Activated CD4-positive, alpha-beta T cell treated with anti-CD3 and anti-CD28 coated beads for 36 hours (primary cell): ENCODE data around the gene LYSMD4. TPM values are rescaled to one million over a fixed set of nuclear protein-coding genes. Genes with fewer than 3 reads are reported as not detected.
"Not testable (repeated sequence)": the region's sequence is repeated elsewhere in the genome, so short reads cannot be mapped to it uniquely, and the experiment has no call there.

Experiments
- ATAC-seq: fragments of 200-7000 bp; cut with Tn5 transposase; one replicate; pipeline ENCODE4 v1.10.0; 2021; ENCODE audit warnings: mild to moderate bottlenecking, moderate library complexity
- CTCF ChIA-PET: fragments of 350-600 bp; sonication (Branson Sonifier 250); formaldehyde crosslinking; loops from one replicate; lab custom pipeline; 2021; ENCODE audit warnings: antibody characterized with exemption; lab: Charles Lee
- POLR2A ChIA-PET: fragments of 350-600 bp; sonication (Branson Sonifier 250); formaldehyde crosslinking; loops from one replicate; lab custom pipeline; 2021; ENCODE audit warnings: antibody characterized with exemption, inconsistent platforms; lab: Charles Lee
- DNase-seq: peaks from one replicate; pipeline ENCODE4 v3.0.0-alpha.2; 2020
- H3K27ac Mint-ChIP-seq: one replicate; pipeline ENCODE4 v1.8.0; 2021; ENCODE audit warnings: mixed read lengths
- H3K27me3 Mint-ChIP-seq: one replicate; pipeline ENCODE4 v1.8.0; 2021; ENCODE audit warnings: mixed read lengths
- H3K36me3 Mint-ChIP-seq: one replicate; pipeline ENCODE4 v1.8.0; 2021; ENCODE audit warnings: low read depth, mixed read lengths
- H3K4me1 Mint-ChIP-seq: one replicate; pipeline ENCODE4 v1.8.0; 2021; ENCODE audit warnings: mixed read lengths
- H3K4me3 Mint-ChIP-seq: one replicate; pipeline ENCODE4 v1.8.0; 2021; ENCODE audit warnings: mild to moderate bottlenecking, moderate library complexity, mixed read lengths
- H3K9me3 Mint-ChIP-seq: one replicate; pipeline ENCODE4 v1.8.0; 2021; ENCODE audit warnings: low read depth, mixed read lengths
- intact Hi-C, 2 experiments: fragments of 100-400 bp; cut with DNase I in 1 of 2; cut with micrococcal nuclease in 1 of 2; formaldehyde crosslinking; loops; one replicate each; pipeline versions ENCODE4 v1.14.2 to v1.15.1; 2022 to 2024; cut with DNase I, micrococcal nuclease
- total RNA-seq, 2 experiments: library from RNA; stranded (reverse); gene quantifications; one replicate each; pipeline ENCODE4 v1.2.3, GENCODE V29; 2021

The LYSMD4 gene
- 1 to 10 TPM; 4.7 to 5.3 TPM for total RNA-seq

- ChIA-PET CTCF (interaction anchor here (0.6 to 2.0 kb wide), 7 partner anchors 11 to 630 kb away, joined by 3 to 15 read pairs (median 5); no protein-coding TSS in a partner anchor), POLR2A (interaction anchor here (0.5 to 1.5 kb wide), 6 partner anchors 16 to 885 kb away, joined by 3 to 5 read pairs (median 4); partner anchors contain the start of gene LRRC28)
- ATAC-seq, result peak; percentile 99
- peaks cover 5% of the 10 kb centered on the region for H3K36me3 Mint-ChIP-seq
- H3K27ac Mint-ChIP-seq, result peak within 1 kb of the TSS; percentile 91
- peak within 1 kb of the TSS; percentile 71 for H3K4me3 Mint-ChIP-seq
- DNase-seq, result peak; percentile 100
- intact Hi-C loops, result loop anchor here (1.0 to 10.0 kb wide), 10 partner anchors 26 to 869 kb away; partner anchors contain the start of genes ASB7 (in 1 of the 2), LINS1 (in 1 of the 2), LRRC28 (in 1 of the 2) and MEF2A (in 1 of the 2)
- no peaks in the 10 kb centered on the region for H3K27me3 Mint-ChIP-seq
- H3K4me1 Mint-ChIP-seq, result peaks cover 23% of the 10 kb centered on the region
- no peaks in the 10 kb centered on the region for H3K9me3 Mint-ChIP-seq
These were observed at the start of gene LYSMD4 for GRCh38 chr15:99733268-99734039. Gene LYSMD4 (minus strand): TSS chr15:99733437. CDS start chr15:99731999, 1,438 bp downstream.

- H3K27me3 Mint-ChIP-seq, H3K9me3 Mint-ChIP-seq, H3K4me1 Mint-ChIP-seq, DNase-seq, ATAC-seq, H3K27ac Mint-ChIP-seq, POLR2A ChIA-PET, intact Hi-C loops, H3K4me3 Mint-ChIP-seq, H3K36me3 Mint-ChIP-seq: not testable (repeated sequence)
- CTCF ChIA-PET, result interaction anchor here (0.6 kb wide), 1 partner anchor 50 kb away, joined by 3 read pairs; no protein-coding TSS in a partner anchor
These were observed 48.8 kb upstream of the LYSMD4 start for GRCh38 chr15:99782029-99782428.

- ATAC-seq (no peak), DNase-seq (no peak)
- H3K4me3 Mint-ChIP-seq, result no peak overlapping the region
- no peak overlapping the region for H3K27ac Mint-ChIP-seq
- intact Hi-C loops, result no loop called here
- ChIA-PET POLR2A (no interaction called here), CTCF (no interaction called here)
- H3K36me3 Mint-ChIP-seq, result no peaks in the 10 kb centered on the region
- H3K9me3 Mint-ChIP-seq, result peaks cover 2% of the 10 kb centered on the region
- H3K4me1 Mint-ChIP-seq, result no peaks in the 10 kb centered on the region
- H3K27me3 Mint-ChIP-seq, result peaks cover 5% of the 10 kb centered on the region
These were observed 43.9 kb upstream of the LYSMD4 start for GRCh38 chr15:99777144-99777543.

DNA sequence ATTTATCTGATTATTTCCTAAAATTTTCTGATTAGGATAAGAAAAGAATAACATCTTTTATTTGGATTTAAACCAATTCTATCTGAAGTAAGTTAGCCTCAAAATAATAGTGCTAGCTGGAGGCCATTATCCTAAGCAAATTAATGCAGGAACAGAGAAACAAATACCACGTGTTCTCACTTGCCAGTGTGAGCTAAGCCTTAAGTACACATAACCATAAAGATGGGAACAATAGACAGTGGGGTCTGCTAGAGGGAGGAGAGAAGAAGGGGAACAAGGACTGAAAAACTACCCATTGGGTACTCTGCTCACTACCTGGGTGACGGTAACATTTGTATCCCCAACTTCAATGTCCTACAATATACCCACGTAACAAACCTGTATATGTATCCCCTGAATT is 31.3 kb upstream of the LYSMD4 start:
- H3K4me3 Mint-ChIP-seq, result no peak overlapping the region
- DNase-seq (no peak), ATAC-seq (no peak)
- H3K27ac Mint-ChIP-seq, result no peak overlapping the region
- H3K27me3 Mint-ChIP-seq, result peaks cover 4% of the 10 kb centered on the region
- intact Hi-C loops, result no loop called here
- POLR2A ChIA-PET, result no interaction called here
- no peaks in the 10 kb centered on the region for H3K9me3 Mint-ChIP-seq
- H3K4me1 Mint-ChIP-seq, result no peaks in the 10 kb centered on the region
- CTCF ChIA-PET, result interaction anchor here (0.9 kb wide), 1 partner anchor 60 kb away, joined by 3 read pairs; no protein-coding TSS in a partner anchor
- no peaks in the 10 kb centered on the region for H3K36me3 Mint-ChIP-seq

DNA sequence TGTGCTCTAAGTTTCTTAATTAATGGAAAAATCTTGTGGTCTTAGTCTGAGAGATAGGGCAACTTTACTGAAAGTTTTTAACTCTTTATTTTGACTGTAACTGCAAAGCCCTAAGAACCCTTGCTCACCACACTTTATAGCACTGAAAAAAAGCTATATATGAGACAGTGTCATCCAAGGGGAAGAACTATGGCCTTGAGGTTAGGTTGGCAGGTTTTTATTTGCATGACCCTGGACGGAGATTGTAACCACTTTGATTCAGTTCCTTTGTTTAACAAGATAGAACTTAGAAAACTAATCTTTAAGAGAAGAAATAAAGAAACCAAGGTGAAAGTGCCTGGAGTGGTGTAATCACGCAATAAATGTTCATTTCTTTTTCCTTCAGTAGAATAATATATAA is 30.6 kb upstream of the LYSMD4 start:
- H3K27ac Mint-ChIP-seq, result no peak overlapping the region
- no peak for ATAC-seq
- no peaks in the 10 kb centered on the region for H3K4me1 Mint-ChIP-seq

GRCh38 chr15:99762288-99762687 is 29.1 kb upstream of the LYSMD4 start:
- Mint-ChIP-seq H3K9me3 (no peaks in the 10 kb centered on the region), H3K4me3 (no peak overlapping the region), H3K4me1 (no peaks in the 10 kb centered on the region), H3K36me3 (no peaks in the 10 kb centered on the region), H3K27ac (no peak overlapping the region), H3K27me3 (peaks cover 4% of the 10 kb centered on the region)
- ChIA-PET POLR2A (no interaction called here), CTCF (interaction anchor here (0.7 to 1.7 kb wide), 2 partner anchors 215 to 489 kb away, joined by 3 to 5 read pairs; no protein-coding TSS in a partner anchor)
- DNase-seq (no peak), ATAC-seq (no peak)
- intact Hi-C loops, result no loop called here

More for the DNA sequence above, 30.6 kb upstream of the LYSMD4 start:
- intact Hi-C loops, result no loop called here
- no peak overlapping the region for H3K4me3 Mint-ChIP-seq
- H3K9me3 Mint-ChIP-seq, result no peaks in the 10 kb centered on the region
- no peaks in the 10 kb centered on the region for H3K36me3 Mint-ChIP-seq
- ChIA-PET POLR2A (no interaction called here), CTCF (interaction anchor here (0.7 to 1.7 kb wide), 3 partner anchors 59 to 491 kb away, joined by 3 to 5 read pairs (median 3); no protein-coding TSS in a partner anchor)
- DNase-seq, result no peak
- peaks cover 4% of the 10 kb centered on the region for H3K27me3 Mint-ChIP-seq

GRCh38 chr15:99755692-99756409 is 22.6 kb upstream of the LYSMD4 start:
- ATAC-seq (peak; percentile 94), DNase-seq (peak; percentile 51)
- intact Hi-C loops, result loop anchor here (1.0 to 5.0 kb wide), 6 partner anchors 51 to 651 kb away; partner anchors contain the start of gene SYNM (in 1 of the 2)
- CTCF ChIA-PET, result interaction anchor here (0.6 to 4.1 kb wide), 23 partner anchors 11 to 651 kb away, joined by 3 to 40 read pairs (median 4); partner anchors contain the start of gene LYSMD4
- no peak overlapping the region for H3K27ac Mint-ChIP-seq
- POLR2A ChIA-PET, result no interaction called here
- H3K4me3 Mint-ChIP-seq, result no peak overlapping the region
- no peaks in the 10 kb centered on the region for H3K27me3 Mint-ChIP-seq
- H3K4me1 Mint-ChIP-seq, result no peaks in the 10 kb centered on the region
- H3K36me3 Mint-ChIP-seq, result no peaks in the 10 kb centered on the region
- H3K9me3 Mint-ChIP-seq, result no peaks in the 10 kb centered on the region

DNA sequence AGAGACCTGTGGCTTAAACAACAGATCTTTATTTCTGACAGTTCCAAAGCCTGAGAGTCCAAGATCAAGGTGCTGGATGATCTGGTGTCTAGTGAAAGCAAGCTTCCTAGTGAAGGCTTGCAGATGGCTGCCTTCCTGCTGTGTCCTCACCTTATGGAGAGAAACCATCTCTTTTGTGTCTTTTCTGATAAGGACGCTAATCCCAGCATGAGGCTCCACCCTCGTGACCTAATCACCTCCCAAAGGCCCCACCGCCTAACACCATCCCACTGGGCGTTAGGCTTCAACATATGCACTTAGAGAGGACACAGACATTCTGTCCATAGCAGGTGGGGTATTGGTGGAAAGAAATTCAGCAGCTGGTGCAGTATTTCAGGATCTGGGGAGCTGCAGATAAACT is 19.8 kb upstream of the LYSMD4 start:
- DNase-seq (no peak), ATAC-seq (no peak)
- H3K27ac Mint-ChIP-seq, result no peak overlapping the region
- intact Hi-C loops, result no loop called here
- CTCF ChIA-PET, result interaction anchor here (0.7 to 1.2 kb wide), 4 partner anchors 15 to 49 kb away, joined by 3 read pairs; no protein-coding TSS in a partner anchor
- POLR2A ChIA-PET, result interaction anchor here (0.6 kb wide), 1 partner anchor 61 kb away, joined by 5 read pairs; no protein-coding TSS in a partner anchor
- no peaks in the 10 kb centered on the region for H3K4me1 Mint-ChIP-seq
- no peaks in the 10 kb centered on the region for H3K9me3 Mint-ChIP-seq
- no peaks in the 10 kb centered on the region for H3K36me3 Mint-ChIP-seq
- H3K4me3 Mint-ChIP-seq, result no peak overlapping the region
- H3K27me3 Mint-ChIP-seq, result no peaks in the 10 kb centered on the region

DNA sequence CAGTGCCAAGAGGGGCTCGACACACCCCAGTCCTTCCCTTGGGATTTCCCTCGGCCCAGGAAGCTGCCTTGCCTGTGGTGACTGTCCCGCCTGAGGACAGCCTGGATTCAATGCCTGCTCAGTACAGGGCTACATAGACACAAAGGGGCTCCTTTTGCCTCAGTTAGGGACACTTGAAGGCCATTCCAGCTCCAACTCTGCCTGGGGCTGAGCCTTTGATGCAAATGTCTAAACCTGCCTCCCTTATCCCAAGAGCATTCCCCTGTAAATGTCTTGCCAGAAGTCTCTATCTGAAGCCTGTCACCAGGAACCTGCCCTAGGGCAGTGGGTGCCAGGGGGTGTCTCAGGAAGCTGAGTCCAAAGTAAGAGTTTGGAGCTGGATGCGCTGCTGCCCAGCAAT is 19.3 kb upstream of the LYSMD4 start:
- Mint-ChIP-seq H3K36me3 (no peaks in the 10 kb centered on the region), H3K9me3 (no peaks in the 10 kb centered on the region), H3K27me3 (no peaks in the 10 kb centered on the region), H3K4me3 (no peak overlapping the region), H3K27ac (no peak overlapping the region), H3K4me1 (no peaks in the 10 kb centered on the region)
- DNase-seq (no peak), ATAC-seq (no peak)
- POLR2A ChIA-PET, result interaction anchor here (0.6 kb wide), 1 partner anchor 61 kb away, joined by 5 read pairs; no protein-coding TSS in a partner anchor
- intact Hi-C loops, result no loop called here
- CTCF ChIA-PET, result interaction anchor here (0.9 to 1.0 kb wide), 2 partner anchors 16 to 49 kb away, joined by 3 read pairs; no protein-coding TSS in a partner anchor

- H3K4me1 Mint-ChIP-seq, H3K27me3 Mint-ChIP-seq, ATAC-seq, CTCF ChIA-PET, H3K36me3 Mint-ChIP-seq, H3K4me3 Mint-ChIP-seq, POLR2A ChIA-PET, H3K27ac Mint-ChIP-seq, intact Hi-C loops, H3K9me3 Mint-ChIP-seq, DNase-seq: not testable (repeated sequence)
These were observed 17.1 kb upstream of the LYSMD4 start for GRCh38 chr15:99750326-99750725.

DNA sequence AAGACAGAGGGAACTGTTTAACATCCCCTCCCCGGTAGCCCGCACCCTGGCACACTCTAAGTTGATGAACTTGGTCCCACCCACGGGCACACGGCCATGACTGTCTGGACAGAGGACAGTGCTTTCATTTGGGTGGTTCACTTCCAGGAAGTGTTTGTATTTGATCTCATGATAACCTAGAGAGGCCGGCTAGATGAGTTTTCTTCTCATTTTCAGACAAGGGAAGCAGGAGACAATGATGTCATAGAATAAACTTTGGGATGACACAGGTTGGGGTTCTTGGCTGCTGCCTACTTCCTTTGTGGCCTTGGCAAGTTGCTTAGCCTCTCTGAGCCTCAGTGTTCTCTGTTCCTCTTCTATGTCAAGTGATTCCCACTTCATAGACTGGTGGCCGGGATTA is 16.1 kb upstream of the LYSMD4 start:
- H3K36me3 Mint-ChIP-seq, result no peaks in the 10 kb centered on the region
- DNase-seq (no peak), ATAC-seq (no peak)
- no peaks in the 10 kb centered on the region for H3K27me3 Mint-ChIP-seq
- CTCF ChIA-PET, result no interaction called here
- intact Hi-C loops, result no loop called here
- H3K27ac Mint-ChIP-seq, result no peak overlapping the region
- POLR2A ChIA-PET, result no interaction called here
- H3K4me1 Mint-ChIP-seq, result no peaks in the 10 kb centered on the region
- H3K9me3 Mint-ChIP-seq, result no peaks in the 10 kb centered on the region
- no peak overlapping the region for H3K4me3 Mint-ChIP-seq
